Subcutaneous abdominal adipose tissue (tissue), 5 donors: ENCODE data around the gene RAPGEF2.

Source experiments
- H3K27ac ChIP-seq: one replicate; pipeline ENCODE4 v1.7.0; 2013; ENCODE audit warnings: low read depth, mild to moderate bottlenecking, inconsistent platforms, low read length, moderate library complexity
- H3K27me3 ChIP-seq, 5 donors: one replicate each; pipeline ENCODE4 v1.7.0; 2013; ENCODE audit warnings: low read length in 5 of 5, inconsistent platforms in 1 of 5; ENCODE audit not compliant: control insufficient read depth in 5 of 5, insufficient read depth in 4 of 5
- H3K36me3 ChIP-seq, 5 donors: one replicate each; pipeline ENCODE4 v1.7.0; 2013; ENCODE audit warnings: low read length in 5 of 5; ENCODE audit not compliant: control insufficient read depth in 5 of 5, insufficient read depth in 5 of 5
- H3K4me1 ChIP-seq, 5 donors: one replicate each; pipeline ENCODE4 v1.7.0; 2013; ENCODE audit warnings: low read length in 5 of 5, mild to moderate bottlenecking in 3 of 5, moderate library complexity in 1 of 5; ENCODE audit not compliant: control insufficient read depth in 5 of 5, insufficient read depth in 5 of 5
- H3K4me3 ChIP-seq, 5 donors: one replicate each; pipeline ENCODE4 v1.7.0; 2013; ENCODE audit warnings: low read length in 5 of 5, low read depth in 1 of 5
- H3K9ac ChIP-seq, 5 donors: one replicate each; pipeline ENCODE4 v1.7.0; 2013; ENCODE audit warnings: low read length in 5 of 5, mild to moderate bottlenecking in 4 of 5, moderate library complexity in 3 of 5
- H3K9me3 ChIP-seq, 5 donors: one replicate each; pipeline ENCODE4 v1.7.0; 2013; ENCODE audit warnings: low read length in 5 of 5; ENCODE audit not compliant: control insufficient read depth in 5 of 5
- donor health status: healthy.
- donor health status: healthy.
- donor health status: healthy.
- donor health status: healthy.
- donor health status: healthy.

RAPGEF2 gene

GRCh38 chr4:159204566-159204965 lies 101.7 kb downstream of the RAPGEF2 start:
- Histone ChIP-seq H3K27me3 (no peaks in the 10 kb centered on the region), H3K9ac (no peak overlapping the region), H3K4me1 (peaks cover 3 to 48% (median 7%) of the 10 kb centered on the region in 5 donors), H3K27ac (no peak overlapping the region), H3K36me3 (no peaks in the 10 kb centered on the region), H3K4me3 (no peak overlapping the region), H3K9me3 (no peaks in the 10 kb centered on the region)

GRCh38 chr4:159205466-159205865 lies 102.6 kb downstream of the RAPGEF2 start:
- no peak overlapping the region for H3K4me3 ChIP-seq
- H3K27ac ChIP-seq: no peak overlapping the region
- no peaks in the 10 kb centered on the region for H3K27me3 ChIP-seq
- no peaks in the 10 kb centered on the region for H3K9me3 ChIP-seq
- peaks cover 0 to 1% (median 0%) of the 10 kb centered on the region in 5 donors for H3K36me3 ChIP-seq
- H3K9ac ChIP-seq: no peak overlapping the region
- H3K4me1 ChIP-seq: peaks cover 3 to 48% (median 7%) of the 10 kb centered on the region in 5 donors

GRCh38 chr4:159206427-159206871 lies 103.6 kb downstream of the RAPGEF2 start:
- Histone ChIP-seq H3K9me3 (no peaks in the 10 kb centered on the region), H3K9ac (no peak overlapping the region), H3K4me1 (peaks cover 3 to 45% (median 6%) of the 10 kb centered on the region in 5 donors), H3K27me3 (no peaks in the 10 kb centered on the region), H3K36me3 (peaks cover 0 to 8% (median 4%) of the 10 kb centered on the region in 5 donors), H3K27ac (peak overlapping the region; percentile 42), H3K4me3 (no peak overlapping the region)

DNA sequence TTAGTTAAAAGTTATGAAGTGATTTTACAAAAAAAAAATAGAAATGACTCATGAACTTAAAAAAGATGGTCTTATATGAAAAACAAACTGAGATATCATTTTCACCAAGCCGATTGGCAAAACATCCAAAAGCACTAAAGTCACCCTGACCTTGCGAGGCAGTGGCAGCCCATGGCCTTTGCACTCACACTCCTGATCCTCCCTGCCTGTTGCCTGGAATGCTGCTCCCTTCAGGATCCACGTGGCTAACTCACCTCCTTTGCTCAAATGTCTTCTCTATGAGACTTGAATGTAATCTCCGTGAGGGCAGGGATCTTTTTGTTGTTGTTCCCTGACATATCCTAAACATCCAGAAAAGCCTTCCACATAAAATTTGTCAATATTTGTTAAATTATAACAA lies 106.4 kb downstream of the RAPGEF2 start:
- H3K27me3 ChIP-seq: no peaks in the 10 kb centered on the region
- H3K27ac ChIP-seq: no peak overlapping the region
- H3K4me1 ChIP-seq: peaks cover 0 to 20% (median 0%) of the 10 kb centered on the region in 5 donors
- peaks cover 0 to 8% (median 4%) of the 10 kb centered on the region in 5 donors for H3K36me3 ChIP-seq
- no peak overlapping the region for H3K9ac ChIP-seq
- no peaks in the 10 kb centered on the region for H3K9me3 ChIP-seq
- H3K4me3 ChIP-seq: no peak overlapping the region

DNA sequence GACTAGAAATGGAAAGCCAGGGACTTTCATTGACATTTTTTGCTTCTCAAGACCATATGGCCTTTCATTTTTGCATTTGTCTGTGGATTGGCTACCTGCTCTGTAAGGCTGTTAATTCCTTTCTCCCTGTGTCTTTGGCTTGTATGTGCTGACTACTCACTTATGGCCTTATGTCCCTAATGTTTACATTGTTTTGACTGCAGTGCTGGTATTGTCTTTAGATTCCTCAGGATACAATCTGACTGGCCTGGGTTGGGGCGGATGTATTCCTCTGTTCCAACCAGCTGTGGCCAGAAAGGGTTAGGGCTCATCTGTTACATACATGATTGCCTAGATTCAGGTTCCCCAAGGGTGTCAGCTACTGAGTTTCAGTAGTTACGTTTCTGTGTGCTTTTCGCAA lies 108.1 kb downstream of the RAPGEF2 start:
- Histone ChIP-seq H3K9ac (no peak overlapping the region), H3K4me3 (no peak overlapping the region), H3K9me3 (no peaks in the 10 kb centered on the region), H3K4me1 (peaks cover 0 to 14% (median 0%) of the 10 kb centered on the region in 5 donors), H3K36me3 (peaks cover 0 to 8% (median 4%) of the 10 kb centered on the region in 5 donors), H3K27ac (no peak overlapping the region), H3K27me3 (no peaks in the 10 kb centered on the region)

- Histone ChIP-seq H3K4me1 (no peaks in the 10 kb centered on the region), H3K9me3 (no peaks in the 10 kb centered on the region), H3K27me3 (no peaks in the 10 kb centered on the region), H3K27ac (no peak overlapping the region), H3K9ac (no peak overlapping the region), H3K36me3 (peaks cover 0 to 8% (median 4%) of the 10 kb centered on the region in 5 donors), H3K4me3 (no peak overlapping the region)
Observed at GRCh38 chr4:159212675-159213293, 109.9 kb downstream of the RAPGEF2 start.

- H3K27ac ChIP-seq: no peak overlapping the region
Observed at GRCh38 chr4:159216834-159217233, 114.0 kb downstream of the RAPGEF2 start.

DNA sequence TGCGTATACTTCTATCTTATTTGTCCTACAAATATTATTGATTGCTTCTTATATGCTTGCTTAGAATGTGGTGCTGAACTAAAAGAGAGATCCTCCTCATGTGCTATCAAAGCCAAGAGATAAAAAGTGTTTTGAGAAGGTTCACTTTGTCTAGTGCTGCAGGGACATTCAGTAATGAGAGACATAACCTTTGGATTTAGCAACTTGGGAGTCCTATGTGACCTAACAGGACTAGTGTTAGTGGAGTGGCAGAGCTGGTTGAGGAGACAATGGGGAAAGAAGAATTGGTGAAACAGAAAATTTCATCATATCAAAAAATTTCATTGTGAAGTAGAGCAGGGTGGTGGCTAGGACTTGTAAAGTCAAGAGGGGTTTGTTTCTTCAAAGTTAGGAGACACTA lies 117.0 kb downstream of the RAPGEF2 start:
- no peaks in the 10 kb centered on the region for H3K36me3 ChIP-seq
- peaks cover 0 to 12% (median 0%) of the 10 kb centered on the region in 5 donors for H3K4me1 ChIP-seq
- H3K9ac ChIP-seq: no peak overlapping the region
- H3K27me3 ChIP-seq: no peaks in the 10 kb centered on the region
- no peaks in the 10 kb centered on the region for H3K9me3 ChIP-seq
- H3K4me3 ChIP-seq: no peak overlapping the region
- no peak overlapping the region for H3K27ac ChIP-seq

More at GRCh38 chr4:159216834-159217233, 114.0 kb downstream of the RAPGEF2 start:
- H3K27me3 ChIP-seq: no peaks in the 10 kb centered on the region
- peaks cover 0 to 12% (median 0%) of the 10 kb centered on the region in 5 donors for H3K4me1 ChIP-seq
- no peak overlapping the region for H3K9ac ChIP-seq
- H3K9me3 ChIP-seq: no peaks in the 10 kb centered on the region
- no peak overlapping the region for H3K4me3 ChIP-seq
- peaks cover 0 to 2% (median 0%) of the 10 kb centered on the region in 5 donors for H3K36me3 ChIP-seq

GRCh38 chr4:159220353-159220752 lies 117.5 kb downstream of the RAPGEF2 start:
- H3K27ac ChIP-seq: no peak overlapping the region
- H3K9ac ChIP-seq: no peak overlapping the region
- H3K27me3 ChIP-seq: no peaks in the 10 kb centered on the region
- no peaks in the 10 kb centered on the region for H3K9me3 ChIP-seq
- H3K4me1 ChIP-seq: peaks cover 0 to 12% (median 0%) of the 10 kb centered on the region in 5 donors
- no peaks in the 10 kb centered on the region for H3K36me3 ChIP-seq
- no peak overlapping the region for H3K4me3 ChIP-seq

GRCh38 chr4:159221280-159221679 lies 118.4 kb downstream of the RAPGEF2 start:
- H3K27me3 ChIP-seq: no peaks in the 10 kb centered on the region
- H3K9ac ChIP-seq: no peak overlapping the region
- no peaks in the 10 kb centered on the region for H3K9me3 ChIP-seq
- no peaks in the 10 kb centered on the region for H3K36me3 ChIP-seq
- H3K4me3 ChIP-seq: no peak overlapping the region
- H3K27ac ChIP-seq: no peak overlapping the region
- H3K4me1 ChIP-seq: peaks cover 0 to 12% (median 0%) of the 10 kb centered on the region in 5 donors
